Immature natural killer cell (primary cell): ENCODE measurements around the gene AKR7A3. TPM values are rescaled to one million over a fixed set of nuclear protein-coding genes. Genes with fewer than 3 reads are reported as not detected.
A peak's percentile ranks its signal among the peaks of the same experiment; 100 is the strongest.
"Not testable (repeated sequence)": the region's sequence is repeated elsewhere in the genome, so short reads cannot be mapped to it uniquely, and the experiment has no call there.

Source experiments
- DNase-seq, 3 donors: peaks; one replicate each; pipeline ENCODE4 v3.0.0; 2022; ENCODE audit warnings: mixed read lengths in 1 of 3
- H3K27ac Mint-ChIP-seq, 6 donors: one replicate each; pipeline ENCODE4 v1.8.0; 2020; ENCODE audit warnings: mixed read lengths in 6 of 6, mild to moderate bottlenecking in 5 of 6, inconsistent platforms in 4 of 6, moderate library complexity in 3 of 6
- H3K27me3 Mint-ChIP-seq, 3 donors: one replicate each; pipeline ENCODE4 v1.8.0; 2020 to 2021; ENCODE audit warnings: low read depth in 3 of 3, mild to moderate bottlenecking in 3 of 3, mixed read lengths in 3 of 3, moderate library complexity in 3 of 3, inconsistent platforms in 1 of 3
- H3K36me3 Mint-ChIP-seq, 3 donors: one replicate each; pipeline ENCODE4 v1.8.0; 2020; ENCODE audit warnings: mixed read lengths in 3 of 3, inconsistent platforms in 2 of 3, mild to moderate bottlenecking in 2 of 3
- H3K4me1 Mint-ChIP-seq, 2 donors: one replicate each; pipeline ENCODE4 v1.8.0; 2020; ENCODE audit warnings: inconsistent platforms in 2 of 2, mild to moderate bottlenecking in 2 of 2, mixed read lengths in 2 of 2, moderate library complexity in 1 of 2
- H3K4me3 Mint-ChIP-seq, 5 donors: one replicate each; pipeline ENCODE4 v1.8.0; 2020; ENCODE audit warnings: mild to moderate bottlenecking in 5 of 5, mixed read lengths in 5 of 5, inconsistent platforms in 3 of 5, moderate library complexity in 3 of 5
- H3K9me3 Mint-ChIP-seq, 6 donors: one replicate each; pipeline ENCODE4 v1.8.0; 2020; ENCODE audit warnings: mild to moderate bottlenecking in 6 of 6, mixed read lengths in 6 of 6, inconsistent platforms in 4 of 6, moderate library complexity in 3 of 6
- polyA plus RNA-seq, 3 donors: library from polyadenylated mRNA; unstranded; fragments of 300-500 nt; fragmentation: Illumina TruSeq; gene quantifications; one replicate each; pipeline ENCODE4 v1.2.3, GENCODE V29; 2021

AKR7A3 gene
- polyA plus RNA-seq, 3 donors from 2014 or later, result not detected

- no peaks in the 10 kb centered on the region for H3K4me1 Mint-ChIP-seq
- peaks cover 3 to 24% (median 11%) of the 10 kb centered on the region in 6 donors for H3K9me3 Mint-ChIP-seq
- no peak overlapping the region for H3K4me3 Mint-ChIP-seq
- peaks cover 0 to 2% (median 0%) of the 10 kb centered on the region in 3 donors for H3K27me3 Mint-ChIP-seq
- peaks cover 8 to 20% (median 14%) of the 10 kb centered on the region in 3 donors for H3K36me3 Mint-ChIP-seq
- no peak overlapping the region for H3K27ac Mint-ChIP-seq
- DNase-seq, result no peak
Observed at GRCh38 chr1:19294638-19295037, 6.1 kb upstream of the AKR7A3 start.

- no peak for DNase-seq
- H3K9me3 Mint-ChIP-seq, result peaks cover 1 to 10% (median 2%) of the 10 kb centered on the region in 6 donors
- H3K27ac Mint-ChIP-seq, result no peak overlapping the region
- H3K4me1 Mint-ChIP-seq, result peaks cover 0 to 6% of the 10 kb centered on the region in 2 donors
- H3K27me3 Mint-ChIP-seq, result peaks cover 2 to 8% (median 3%) of the 10 kb centered on the region in 3 donors
- H3K36me3 Mint-ChIP-seq, result peaks cover 2% of the 10 kb centered on the region in 3 donors
- peak overlapping the region; percentile 3 to 64 (median 54) for H3K4me3 Mint-ChIP-seq
Observed at GRCh38 chr1:19289244-19289643, 674 bp upstream of the AKR7A3 start.

- H3K27ac Mint-ChIP-seq, result peak overlapping the region in 1 of 6 donors; percentile 72
- peaks cover 0 to 6% of the 10 kb centered on the region in 2 donors for H3K4me1 Mint-ChIP-seq
- no peaks in the 10 kb centered on the region for H3K36me3 Mint-ChIP-seq
- peaks cover 2 to 8% (median 2%) of the 10 kb centered on the region in 3 donors for H3K27me3 Mint-ChIP-seq
- DNase-seq, result no peak
- peaks cover 0 to 10% (median 0%) of the 10 kb centered on the region in 6 donors for H3K9me3 Mint-ChIP-seq
- peak overlapping the region; percentile 32 to 71 (median 67) for H3K4me3 Mint-ChIP-seq
Observed at GRCh38 chr1:19287436-19288185, 959 bp downstream of the AKR7A3 start.

GRCh38 chr1:19285807-19286206 is 2.8 kb downstream of the AKR7A3 start:
- H3K27ac Mint-ChIP-seq, H3K4me1 Mint-ChIP-seq, H3K4me3 Mint-ChIP-seq, DNase-seq, H3K27me3 Mint-ChIP-seq, H3K9me3 Mint-ChIP-seq, H3K36me3 Mint-ChIP-seq: not testable (repeated sequence)

- DNase-seq, H3K27ac Mint-ChIP-seq, H3K27me3 Mint-ChIP-seq, H3K4me3 Mint-ChIP-seq, H3K36me3 Mint-ChIP-seq, H3K4me1 Mint-ChIP-seq, H3K9me3 Mint-ChIP-seq: not testable (repeated sequence)
Observed at GRCh38 chr1:19285366-19285765, 3.2 kb downstream of the AKR7A3 start.

GRCh38 chr1:19284881-19285280 is 3.7 kb downstream of the AKR7A3 start:
- no peak overlapping the region for H3K4me3 Mint-ChIP-seq
- H3K36me3 Mint-ChIP-seq, result no peaks in the 10 kb centered on the region
- H3K9me3 Mint-ChIP-seq, result peaks cover 0 to 9% (median 0%) of the 10 kb centered on the region in 6 donors
- peaks cover 0 to 6% of the 10 kb centered on the region in 2 donors for H3K4me1 Mint-ChIP-seq
- peaks cover 2 to 8% (median 2%) of the 10 kb centered on the region in 3 donors for H3K27me3 Mint-ChIP-seq
- DNase-seq, result no peak
- no peak overlapping the region for H3K27ac Mint-ChIP-seq

- H3K4me1 Mint-ChIP-seq, result peaks cover 0 to 2% of the 10 kb centered on the region in 2 donors
- DNase-seq, result no peak
- H3K27ac Mint-ChIP-seq, result no peak overlapping the region
- H3K36me3 Mint-ChIP-seq, result peaks cover 0 to 3% (median 0%) of the 10 kb centered on the region in 3 donors
- H3K9me3 Mint-ChIP-seq, result peaks cover 0 to 3% (median 0%) of the 10 kb centered on the region in 6 donors
- H3K27me3 Mint-ChIP-seq, result peaks cover 2 to 4% (median 2%) of the 10 kb centered on the region in 3 donors
- no peak overlapping the region for H3K4me3 Mint-ChIP-seq
Observed at GRCh38 chr1:19283891-19284290, 4.7 kb downstream of the AKR7A3 start.

- H3K4me1 Mint-ChIP-seq, result peaks cover 0 to 2% of the 10 kb centered on the region in 2 donors
- no peak overlapping the region for H3K27ac Mint-ChIP-seq
- H3K4me3 Mint-ChIP-seq, result peak overlapping the region in 1 of 5 donors; percentile 52
- H3K9me3 Mint-ChIP-seq, result peaks cover 1 to 10% (median 4%) of the 10 kb centered on the region in 6 donors
- H3K27me3 Mint-ChIP-seq, result peaks cover 7 to 15% (median 13%) of the 10 kb centered on the region in 3 donors
- H3K36me3 Mint-ChIP-seq, result peaks cover 0 to 12% (median 8%) of the 10 kb centered on the region in 3 donors
- no peak for DNase-seq
Observed at GRCh38 chr1:19274636-19275035, 13.9 kb downstream of the AKR7A3 start.

- Mint-ChIP-seq H3K27me3 (peaks cover 7 to 15% (median 13%) of the 10 kb centered on the region in 3 donors), H3K9me3 (peaks cover 1 to 10% (median 4%) of the 10 kb centered on the region in 6 donors), H3K36me3 (peaks cover 0 to 12% (median 5%) of the 10 kb centered on the region in 3 donors)
- not testable (repeated sequence) for H3K4me1 Mint-ChIP-seq, H3K27ac Mint-ChIP-seq, DNase-seq, H3K4me3 Mint-ChIP-seq
Observed at GRCh38 chr1:19273844-19274531, 14.6 kb downstream of the AKR7A3 start.

GRCh38 chr1:19273106-19273843 is 15.3 kb downstream of the AKR7A3 start:
- peaks cover 7 to 15% (median 13%) of the 10 kb centered on the region in 3 donors for H3K27me3 Mint-ChIP-seq
- peaks cover 0 to 12% (median 5%) of the 10 kb centered on the region in 3 donors for H3K36me3 Mint-ChIP-seq
- peaks cover 0 to 2% of the 10 kb centered on the region in 2 donors for H3K4me1 Mint-ChIP-seq
- DNase-seq, result no peak
- H3K27ac Mint-ChIP-seq, result peak overlapping the region in 1 of 6 donors; percentile 55
- H3K9me3 Mint-ChIP-seq, result peaks cover 1 to 10% (median 4%) of the 10 kb centered on the region in 6 donors
- H3K4me3 Mint-ChIP-seq, result peak overlapping the region in 2 of 5 donors; percentile 6 to 58

GRCh38 chr1:19272064-19272463 is 16.5 kb downstream of the AKR7A3 start:
- H3K4me3 Mint-ChIP-seq, result no peak overlapping the region
- H3K36me3 Mint-ChIP-seq, result peaks cover 0 to 12% (median 5%) of the 10 kb centered on the region in 3 donors
- peaks cover 1 to 10% (median 4%) of the 10 kb centered on the region in 6 donors for H3K9me3 Mint-ChIP-seq
- no peak overlapping the region for H3K27ac Mint-ChIP-seq
- H3K4me1 Mint-ChIP-seq, result peaks cover 0 to 2% of the 10 kb centered on the region in 2 donors
- DNase-seq, result no peak
- H3K27me3 Mint-ChIP-seq, result peaks cover 7 to 15% (median 13%) of the 10 kb centered on the region in 3 donors

GRCh38 chr1:19270343-19270730 is 18.2 kb downstream of the AKR7A3 start:
- H3K4me1 Mint-ChIP-seq, H3K27ac Mint-ChIP-seq, DNase-seq, H3K9me3 Mint-ChIP-seq, H3K36me3 Mint-ChIP-seq, H3K4me3 Mint-ChIP-seq: not testable (repeated sequence)
- H3K27me3 Mint-ChIP-seq, result peaks cover 7 to 13% (median 10%) of the 10 kb centered on the region in 3 donors

- not testable (repeated sequence) for DNase-seq, H3K9me3 Mint-ChIP-seq, H3K4me1 Mint-ChIP-seq, H3K4me3 Mint-ChIP-seq, H3K27ac Mint-ChIP-seq, H3K36me3 Mint-ChIP-seq
- peaks cover 4 to 12% (median 7%) of the 10 kb centered on the region in 3 donors for H3K27me3 Mint-ChIP-seq
Observed at GRCh38 chr1:19269427-19270342, 18.9 kb downstream of the AKR7A3 start.
